HG03159 (cell line): ENCODE results near the gene BCL7B.
"Not testable (repeated sequence)": the region's sequence is repeated elsewhere in the genome, so short reads cannot be mapped to it uniquely, and the experiment has no call there.

Experiments
- ATAC-seq: cut with Tn5 transposase; IDR thresholded peaks from one replicate; pipeline ENCODE4 v1.9.1; 2021; ENCODE audit warnings: mild to moderate bottlenecking, moderate library complexity; ENCODE audit not compliant: unreplicated experiment

The BCL7B gene

GRCh38 chr7:73537051-73537450 is 20.4 kb downstream of the BCL7B start:
- no peak for ATAC-seq

- no peak for ATAC-seq
These were observed 21.0 kb downstream of the BCL7B start for GRCh38 chr7:73536479-73536878.

- not testable (repeated sequence) for ATAC-seq
These were observed 21.6 kb downstream of the BCL7B start for GRCh38 chr7:73535918-73536317.

GRCh38 chr7:73533742-73534141 is 23.7 kb downstream of the BCL7B start:
- ATAC-seq, result no peak

GRCh38 chr7:73532224-73532623 is 25.3 kb downstream of the BCL7B start:
- no peak for ATAC-seq

GRCh38 chr7:73530800-73531199 is 26.7 kb downstream of the BCL7B start:
- ATAC-seq, result no peak

GRCh38 chr7:73526896-73527821 is 30.3 kb downstream of the BCL7B start:
- no peak for ATAC-seq

GRCh38 chr7:73526158-73526494 is 31.4 kb downstream of the BCL7B start:
- not testable (repeated sequence) for ATAC-seq

- ATAC-seq, result peak; percentile 87
These were observed 35.2 kb downstream of the BCL7B start, which contains the start of gene BAZ1B for GRCh38 chr7:73522105-73522872. BAZ1B (minus strand) TSS chr7:73522293; CDS start chr7:73521933, 360 bp downstream.

- ATAC-seq, result peak; percentile 33
These were observed 35.8 kb downstream of the BCL7B start for GRCh38 chr7:73521636-73522104.

GRCh38 chr7:73520673-73521635 is 36.5 kb downstream of the BCL7B start:
- ATAC-seq, result no peak

- ATAC-seq, result no peak
These were observed 37.4 kb downstream of the BCL7B start for GRCh38 chr7:73519867-73520672.

- no peak for ATAC-seq
These were observed 39.0 kb downstream of the BCL7B start for GRCh38 chr7:73518470-73518869.

- ATAC-seq, result no peak
These were observed 40.1 kb downstream of the BCL7B start for GRCh38 chr7:73517241-73517995.

GRCh38 chr7:73515178-73515577 is 42.3 kb downstream of the BCL7B start:
- no peak for ATAC-seq

GRCh38 chr7:73512018-73512780 is 45.3 kb downstream of the BCL7B start:
- ATAC-seq, result no peak

- no peak for ATAC-seq
These were observed 48.0 kb downstream of the BCL7B start for GRCh38 chr7:73509463-73509862.

- no peak for ATAC-seq
These were observed 49.9 kb downstream of the BCL7B start for GRCh38 chr7:73507556-73507955.
